Prostate gland (tissue), 2 donors: ENCODE data around the gene DHX36. TPM values are rescaled to one million over a fixed set of nuclear protein-coding genes. Genes with fewer than 3 reads are reported as not detected.

Experiments
- DNase-seq: peaks from one replicate; pipeline ENCODE4 v3.0.0-alpha.2; 2019; ENCODE audit warnings: low spot score
- H3K27ac ChIP-seq, 2 donors: fragments of 200-600 bp; sonication (generic); 2 replicates each; pipeline ENCODE4 v1.5.1; 2017 to 2019
- H3K27me3 ChIP-seq: fragments of 200-600 bp; sonication (generic); replicated peaks from 2 replicates; pipeline ENCODE4 v1.5.1; 2019; ENCODE audit not compliant: insufficient read depth
- H3K36me3 ChIP-seq, 2 donors: fragments of 200-600 bp; sonication (generic); 1 replicate in 1 of 2; 2 replicates in 1 of 2; pipeline versions ENCODE4 v1.5.1 to v1.8.1; 2017 to 2019
- H3K4me1 ChIP-seq: fragments of 200-600 bp; sonication (generic); replicated peaks from 2 replicates; pipeline ENCODE4 v1.5.1; 2019
- H3K4me3 ChIP-seq, 2 donors: fragments of 200-600 bp; sonication (generic); 2 replicates each; pipeline ENCODE4 v1.5.1; 2017 to 2019
- H3K9me3 ChIP-seq: fragments of 200-600 bp; sonication (generic); 2 replicates; pipeline ENCODE4 v1.5.1; 2017
- CTCF ChIP-seq, 4 experiments: fragments of 200-600 bp in 2 of 4; fragments of 450-650 bp in 2 of 4; sonication (generic) in 2 of 4; IDR thresholded peaks; 1 replicate in 3 of 4; 2 replicates in 1 of 4; pipeline ENCODE4 v1.5.1; 2016 to 2019; ENCODE audit warnings: antibody characterized with exemption in 4 of 4, mild to moderate bottlenecking in 2 of 4, moderate library complexity in 2 of 4
- POLR2A ChIP-seq: fragments of 450-650 bp; IDR thresholded peaks from one replicate; pipeline ENCODE4 v1.6.1; 2016; ENCODE audit warnings: antibody characterized with exemption, mild to moderate bottlenecking
- POLR2AphosphoS5 ChIP-seq: sonication (generic); formaldehyde crosslinking; IDR thresholded peaks from one replicate; pipeline ENCODE4 v1.6.1; 2017; ENCODE audit warnings: antibody characterized with exemption
- WGBS: methylation state at CpG from one replicate; pipeline ENCODE4 v1.1.5; 2018; 5-methylcytosine and 5-hydroxymethylcytosine counted together
- intact Hi-C: fragments of 100-400 bp; cut with DNase I; formaldehyde crosslinking; loops from one replicate; pipeline ENCODE4 v1.14.2; 2022
- total RNA-seq, 2 donors: library from RNA; depleted of rRNA; stranded (reverse); fragments of >200 nt; gene quantifications; one replicate each; pipeline ENCODE4 v1.1.0, GENCODE V29; 2016

Gene DHX36
- total RNA-seq, 2 donors from 2014 or later = 32.4 to 74.0 TPM

- DNase-seq = no peak
- WGBS = 15% methylated on average over 3 of the region's 3 CpGs
- intact Hi-C loops = loop anchor here (10.0 kb wide), 3 partner anchors 430 to 1370 kb away; no protein-coding TSS in a partner anchor
- H3K4me1 ChIP-seq = no peaks in the 10 kb centered on the region
- no peak overlapping the region for H3K27ac ChIP-seq
- no peaks in the 10 kb centered on the region for H3K36me3 ChIP-seq
- H3K27me3 ChIP-seq = no peaks in the 10 kb centered on the region
- no peak overlapping the region for H3K4me3 ChIP-seq
- H3K9me3 ChIP-seq = no peaks in the 10 kb centered on the region
- TF ChIP-seq POLR2AphosphoS5 = no peak
- no peak for TF ChIP-seq POLR2A
- peak; percentile 39 to 69 (median 62) for TF ChIP-seq CTCF (IDR thresholded peaks at IDR 0.05)
These were observed 10.7 kb upstream of the DHX36 start for GRCh38 chr3:154334973-154335420.

- intact Hi-C loops = no loop called here
- Histone ChIP-seq H3K27me3 (no peaks in the 10 kb centered on the region), H3K27ac (no peak overlapping the region), H3K36me3 (no peaks in the 10 kb centered on the region), H3K4me3 (no peak overlapping the region), H3K9me3 (no peaks in the 10 kb centered on the region), H3K4me1 (no peaks in the 10 kb centered on the region)
- TF ChIP-seq POLR2AphosphoS5 = no peak
- no peak for TF ChIP-seq POLR2A
- no peak for TF ChIP-seq CTCF (IDR thresholded peaks at IDR 0.05)
- DNase-seq = no peak
These were observed 3.6 kb upstream of the DHX36 start for GRCh38 chr3:154327871-154328270.

- peak overlapping the region; percentile 78 to 87 for H3K4me3 ChIP-seq
- intact Hi-C loops = no loop called here
- WGBS = 25% methylated on average over 3 of the region's 3 CpGs
- peak overlapping the region; percentile 92 to 95 for H3K27ac ChIP-seq
- no peaks in the 10 kb centered on the region for H3K4me1 ChIP-seq
- peak; percentile 76 for TF ChIP-seq POLR2AphosphoS5
- no peak for TF ChIP-seq CTCF (IDR thresholded peaks at IDR 0.05)
- no peaks in the 10 kb centered on the region for H3K9me3 ChIP-seq
- no peaks in the 10 kb centered on the region for H3K36me3 ChIP-seq
- DNase-seq = peak; percentile 49
- H3K27me3 ChIP-seq = no peaks in the 10 kb centered on the region
These were observed 632 bp upstream of the DHX36 start for GRCh38 chr3:154324919-154325318.

GRCh38 chr3:154316974-154317767 lies 7.1 kb downstream of the DHX36 start:
- H3K4me3 ChIP-seq = no peak overlapping the region
- intact Hi-C loops = no loop called here

More at GRCh38 chr3:154316974-154317767, 7.1 kb downstream of the DHX36 start:
- Histone ChIP-seq H3K27me3 (no peaks in the 10 kb centered on the region), H3K4me1 (no peaks in the 10 kb centered on the region), H3K36me3 (no peaks in the 10 kb centered on the region), H3K9me3 (no peaks in the 10 kb centered on the region), H3K27ac (no peak overlapping the region)
- 75% methylated on average over 5 of the region's 5 CpGs for WGBS
- DNase-seq = no peak
- TF ChIP-seq POLR2A (no peak), CTCF (IDR thresholded peaks at IDR 0.05) (no peak), POLR2AphosphoS5 (no peak)
